Stimulated activated CD4-positive, alpha-beta T cell treated with anti-CD3 and anti-CD28 coated beads, TNF-alpha, amount 100 ng/mL, for 1 hour (primary cell): ENCODE data around the gene P2RX7.

Experiments
- DNase-seq, 3 donors: peaks; one replicate each; pipeline ENCODE4 v3.0.0-alpha.2; 2020; ENCODE audit warnings: low read depth in 3 of 3, low spot score in 1 of 3

Gene P2RX7

GRCh38 chr12:121132601-121133481 lies at the start of gene P2RX7:
Gene P2RX7, plus strand, starts transcription at chr12:121132876. Its CDS starts 95 bp downstream, at chr12:121132971.
- DNase-seq: peak in 1 of 3 donors; percentile 22

GRCh38 chr12:121084229-121084628 lies 48.4 kb upstream of the P2RX7 start:
- no peak for DNase-seq

- DNase-seq: no peak
These were observed 47.6 kb upstream of the P2RX7 start for GRCh38 chr12:121085069-121085468.

GRCh38 chr12:121085506-121086353 lies 46.9 kb upstream of the P2RX7 start:
- DNase-seq: no peak

- no peak for DNase-seq
These were observed 45.8 kb upstream of the P2RX7 start for GRCh38 chr12:121086781-121087295.

GRCh38 chr12:121087467-121088194 lies 45.0 kb upstream of the P2RX7 start:
- DNase-seq: no peak

- no peak for DNase-seq
These were observed 44.5 kb upstream of the P2RX7 start for GRCh38 chr12:121088195-121088585.

- no peak for DNase-seq
These were observed 43.5 kb upstream of the P2RX7 start for GRCh38 chr12:121089031-121089812.

- no peak for DNase-seq
These were observed 42.8 kb upstream of the P2RX7 start for GRCh38 chr12:121089813-121090430.

- DNase-seq: no peak
These were observed 41.8 kb upstream of the P2RX7 start for GRCh38 chr12:121090586-121091514.

GRCh38 chr12:121092034-121092433 lies 40.6 kb upstream of the P2RX7 start:
- no peak for DNase-seq

- no peak for DNase-seq
These were observed 39.2 kb upstream of the P2RX7 start for GRCh38 chr12:121093487-121093891.

- peak; percentile 43 to 68 (median 60) for DNase-seq
These were observed 37.0 kb upstream of the P2RX7 start for GRCh38 chr12:121095544-121096198.

GRCh38 chr12:121096199-121096798 lies 36.4 kb upstream of the P2RX7 start:
- no peak for DNase-seq

GRCh38 chr12:121099779-121100178 lies 32.9 kb upstream of the P2RX7 start:
- DNase-seq: no peak

- no peak for DNase-seq
These were observed 30.4 kb upstream of the P2RX7 start for GRCh38 chr12:121102307-121102706.

- no peak for DNase-seq
These were observed 25.0 kb upstream of the P2RX7 start for GRCh38 chr12:121107681-121108080.

- DNase-seq: no peak
These were observed 24.2 kb upstream of the P2RX7 start for GRCh38 chr12:121108492-121108891.
